HL-60 (cell line): ENCODE results near the gene ANK3.

Experiments
- DNase-seq, 2 experiments: peaks; one replicate each; pipeline ENCODE4 v3.0.0-alpha.2; 2010 to 2020; ENCODE audit warnings: low read depth in 1 of 2, low spot score in 1 of 2
- H3K27ac ChIP-seq: fragments of 250-450 bp; sonication (Bioruptor Pico); replicated peaks from 2 replicates; pipeline ENCODE4 v1.5.1; 2020; ENCODE audit warnings: mild to moderate bottlenecking, moderate library complexity
- H3K27me3 ChIP-seq: fragments of 250-450 bp; sonication (Bioruptor Pico); 2 replicates; pipeline ENCODE4 v1.5.1; 2021; ENCODE audit warnings: mild to moderate bottlenecking, moderate library complexity; ENCODE audit not compliant: insufficient read depth, poor library complexity, severe bottlenecking
- H3K4me3 ChIP-seq: replicated peaks from 2 replicates; pipeline ENCODE4 v1.5.1; 2011; ENCODE audit warnings: mild to moderate bottlenecking, control low read depth, low read length; ENCODE audit not compliant: insufficient read depth
- CTCF ChIP-seq: IDR thresholded peaks from one replicate; pipeline ENCODE4 v1.5.1; 2011; ENCODE audit warnings: low read length, control low read depth, inconsistent platforms; ENCODE audit not compliant: insufficient read depth
- GABPA ChIP-seq: IDR thresholded peaks from 2 replicates; pipeline ENCODE4 v1.6.1; 2012; ENCODE audit warnings: low read depth
- POLR2AphosphoS5 ChIP-seq: IDR thresholded peaks from 2 replicates; pipeline ENCODE4 v1.6.1; 2012; ENCODE audit warnings: low read depth
- REST ChIP-seq: IDR thresholded peaks from 2 replicates; pipeline ENCODE4 v1.6.1; 2012; ENCODE audit warnings: low read depth; ENCODE audit not compliant: insufficient replicate concordance
- SPI1 ChIP-seq: IDR thresholded peaks from 2 replicates; pipeline ENCODE4 v1.6.1; 2012; ENCODE audit warnings: low read depth, mild to moderate bottlenecking, borderline replicate concordance

ANK3 gene

DNA sequence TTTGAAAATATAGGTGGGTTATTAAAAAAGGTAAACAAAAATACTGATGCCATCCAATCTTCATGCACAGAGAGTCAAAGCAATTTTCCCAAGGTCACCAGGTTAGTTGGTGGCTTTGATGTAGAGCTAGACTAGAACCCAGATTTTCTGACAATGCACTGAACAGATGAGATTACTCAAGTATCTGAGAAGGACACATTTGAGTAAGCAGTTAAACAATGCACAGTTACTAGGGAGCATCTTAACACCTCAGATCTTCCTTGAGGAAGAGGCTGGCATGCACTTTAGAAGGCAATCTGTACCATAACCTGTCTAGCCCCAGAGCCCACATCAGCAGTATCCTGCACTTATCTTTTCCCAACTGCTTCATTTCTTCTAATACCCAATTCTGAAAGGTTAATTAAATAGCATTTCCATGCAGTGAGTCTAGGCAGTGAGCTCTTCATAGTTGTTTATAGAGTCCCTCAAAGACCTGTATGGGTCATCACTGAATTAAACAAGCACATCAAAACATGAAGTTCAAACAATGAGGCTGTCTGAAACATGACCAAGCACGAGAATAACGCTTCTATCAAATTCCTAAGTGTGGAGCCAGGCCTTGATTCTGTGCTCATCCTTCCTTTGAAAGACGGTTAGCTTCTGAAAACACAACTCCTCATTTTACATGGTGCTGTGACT lies 38.2 kb upstream of the ANK3 start:
- no peak overlapping the region for H3K4me3 ChIP-seq
- no peak for TF ChIP-seq GABPA
- no peak for TF ChIP-seq REST
- TF ChIP-seq SPI1: no peak
- TF ChIP-seq CTCF: no peak
- TF ChIP-seq POLR2AphosphoS5: no peak

GRCh38 chr10:60427148-60427547 lies 37.5 kb upstream of the ANK3 start:
- H3K27ac ChIP-seq: no peak overlapping the region
- no peak overlapping the region for H3K4me3 ChIP-seq
- DNase-seq: no peak
- TF ChIP-seq REST (no peak), GABPA (no peak), SPI1 (no peak)
- H3K27me3 ChIP-seq: peaks cover 2% of the 10 kb centered on the region

More for the DNA sequence above, 38.2 kb upstream of the ANK3 start:
- DNase-seq: no peak
- Histone ChIP-seq H3K27ac (no peak overlapping the region), H3K27me3 (no peaks in the 10 kb centered on the region)

DNA sequence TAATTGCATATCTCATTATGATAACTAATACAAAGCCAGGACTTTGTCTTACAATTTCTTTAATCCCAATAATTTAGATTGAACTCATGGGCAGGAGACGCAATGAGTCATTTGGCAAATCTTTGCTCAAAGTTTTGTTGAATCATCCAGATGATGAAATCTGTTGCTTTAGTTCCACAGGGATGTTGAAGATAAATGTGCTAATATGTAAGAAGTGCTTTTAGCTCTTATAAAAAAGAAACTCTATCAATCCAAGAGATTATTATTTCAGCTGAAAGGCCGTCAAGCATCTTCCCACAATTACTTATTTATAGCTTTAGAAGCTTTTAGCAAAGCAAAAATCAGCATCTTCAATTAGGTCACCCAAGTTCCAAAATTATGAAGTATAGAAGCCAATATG lies 36.8 kb upstream of the ANK3 start:
- Histone ChIP-seq H3K4me3 (no peak overlapping the region), H3K27ac (no peak overlapping the region), H3K27me3 (peaks cover 2% of the 10 kb centered on the region)
- no peak for DNase-seq
- TF ChIP-seq GABPA: no peak
- TF ChIP-seq REST: no peak
- no peak for TF ChIP-seq CTCF
- no peak for TF ChIP-seq POLR2AphosphoS5
- TF ChIP-seq SPI1: no peak
